GM12878 (cell line): ENCODE measurements around the gene PAM.

Experiments used
- CTCF ChIP-seq, 3 experiments: IDR thresholded peaks in 2 of 3; conservative IDR thresholded peaks in 1 of 3; 2 replicates each; pipeline ENCODE4 v1.5.1; 2011; ENCODE audit warnings: low read depth in 3 of 3, low read length in 3 of 3, mild to moderate bottlenecking in 3 of 3, control low read depth in 2 of 3, moderate library complexity in 2 of 3, inconsistent platforms in 1 of 3, mixed read lengths in 1 of 3; ENCODE audit not compliant: control insufficient read depth in 2 of 3, insufficient read depth in 1 of 3; ENCODE audit errors: extremely low read depth in 1 of 3
- EZH2 ChIP-seq: IDR thresholded peaks from 2 replicates; pipeline ENCODE4 v1.6.1; 2012; ENCODE audit warnings: low read depth, mild to moderate bottlenecking, control low read depth, inconsistent platforms, low read length, borderline replicate concordance; ENCODE audit not compliant: control insufficient read depth
- MEF2B ChIP-seq: fragments of 450-650 bp; IDR thresholded peaks from 2 replicates; pipeline ENCODE4 v1.6.1; 2018; ENCODE audit warnings: mild to moderate bottlenecking, moderate library complexity; ENCODE audit not compliant: partially characterized antibody, poor library complexity, severe bottlenecking
- MXI1 ChIP-seq: fragments of 150-350 bp; IDR thresholded peaks from 2 replicates; pipeline ENCODE4 v1.6.1; 2011; ENCODE audit warnings: low read depth, mild to moderate bottlenecking, inconsistent platforms, low read length, improper control_type of control experiment
- POLR2A ChIP-seq: IDR thresholded peaks from 2 replicates; pipeline ENCODE4 v1.6.1; 2011; ENCODE audit warnings: low read depth, mild to moderate bottlenecking, low read length
- POLR2AphosphoS5 ChIP-seq: IDR thresholded peaks from 2 replicates; pipeline ENCODE4 v1.6.1; 2011; ENCODE audit warnings: mild to moderate bottlenecking, low read length, inconsistent platforms
- REST ChIP-seq: IDR thresholded peaks from 2 replicates; pipeline ENCODE4 v1.6.1; 2012; ENCODE audit warnings: mild to moderate bottlenecking, low read depth, low read length
- SIN3A ChIP-seq: IDR thresholded peaks from 2 replicates; pipeline ENCODE4 v1.6.1; 2012; ENCODE audit warnings: low read depth, low read length, improper control_type of control experiment
- SREBF2 ChIP-seq: IDR thresholded peaks from 2 replicates; pipeline ENCODE4 v1.6.1; 2012; ENCODE audit warnings: mild to moderate bottlenecking, low read length
- SUZ12 ChIP-seq: fragments of 200-600 bp; sonication (generic); IDR thresholded peaks from one replicate; pipeline ENCODE4 v1.6.1; 2018; ENCODE audit warnings: antibody characterized with exemption, mild to moderate bottlenecking; ENCODE audit not compliant: unreplicated experiment
- TF ChIP-seq, protein P1 (sequence below): IDR thresholded peaks from 2 replicates; pipeline ENCODE4 v1.6.1; 2011; ENCODE audit warnings: low read depth, mild to moderate bottlenecking, low read length, moderate library complexity, borderline replicate concordance; ENCODE audit errors: extremely low read depth

GRCh38 chr5:102765350-102765749 is 10.2 kb downstream of the PAM start:
- no peak for TF ChIP-seq MXI1
- no peak for TF ChIP-seq SIN3A
- no peak for TF ChIP-seq REST
- TF ChIP-seq CTCF (IDR thresholded peaks at IDR 0.05 in 2 of 3, conservative IDR thresholded peaks at IDR 0.05 in 1 of 3; ENCODE audit: control insufficient read depth in 2 of 3, extremely low read depth in 1 of 3, insufficient read depth in 1 of 3, low read depth in 3 of 3, low read length in 3 of 3) = no peak
- TF ChIP-seq, protein P1, sequence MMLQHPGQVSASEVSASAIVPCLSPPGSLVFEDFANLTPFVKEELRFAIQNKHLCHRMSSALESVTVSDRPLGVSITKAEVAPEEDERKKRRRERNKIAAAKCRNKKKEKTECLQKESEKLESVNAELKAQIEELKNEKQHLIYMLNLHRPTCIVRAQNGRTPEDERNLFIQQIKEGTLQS = no peak
- no peak for TF ChIP-seq SUZ12
- TF ChIP-seq MEF2B = no peak
- TF ChIP-seq POLR2AphosphoS5 = no peak
- TF ChIP-seq SREBF2 = no peak
- no peak for TF ChIP-seq POLR2A
- TF ChIP-seq EZH2 = no peak
